K562 (cell line): ENCODE measurements around the gene HAPLN2. TPM values are rescaled to one million over a fixed set of nuclear protein-coding genes. Genes with fewer than 3 reads are reported as not detected.

Experiments used
- ATAC-seq: fragments of 200-7000 bp; cut with Tn5 transposase; 3 replicates; pipeline ENCODE4 v1.9.1; 2020; ENCODE audit warnings: moderate library complexity
- BruUV-seq: library from RNA; stranded (reverse); fragments of 400-500 nt; replicated peaks from 2 replicates; lab custom pipeline; 2021; lab: Mats Ljungman, UMichigan
- CTCF ChIA-PET: fragments of 300-600 bp; formaldehyde crosslinking; extraction: SDS; loops from one replicate; lab custom pipeline; 2021; ENCODE audit warnings: low intra/inter-chr PET ratio; lab: Yijun Ruan, JAX
- POLR2A ChIA-PET: fragments of 300-600, 350-650 bp; sonication (Branson Sonifier 250); formaldehyde crosslinking; extraction: SDS; loops from one replicate; lab custom pipeline; 2021; ENCODE audit warnings: antibody characterized with exemption, inconsistent platforms; lab: Yijun Ruan, JAX
- DNase-seq, 4 experiments: peaks; one replicate each; pipeline versions ENCODE4 v3.0.0 to v3.0.0-alpha.2; 2011 to 2018; ENCODE audit warnings: low spot score in 3 of 4, mixed read lengths in 3 of 4; ENCODE audit errors: extremely low read depth in 1 of 4
- FAIRE-seq: peaks from 2 replicates; lab custom pipeline; 2011; peaks lifted over from hg19 to GRCh38; lab: Jason Lieb, UNC
- H2AFZ ChIP-seq: 2 replicates; pipeline ENCODE4 v1.6.0; 2011; ENCODE audit warnings: low read depth, low read length, control low read depth, inconsistent platforms
- H3K27ac ChIP-seq: fragments of 200-600 bp; 3 replicates; pipeline ENCODE4 v1.8.0; 2011; ENCODE audit warnings: low read depth, mild to moderate bottlenecking, control low read depth, inconsistent platforms, low read length, moderate library complexity, mixed read lengths; ENCODE audit errors: extremely low read depth
- H3K27me3 ChIP-seq, 2 experiments: fragments of 300-600 bp in 1 of 2; 2 replicates in 1 of 2; 3 replicates in 1 of 2; pipeline versions ENCODE4 v1.6.0 to v1.8.0; 2011; ENCODE audit warnings: inconsistent platforms in 2 of 2, low read length in 2 of 2, mild to moderate bottlenecking in 1 of 2, mixed read lengths in 1 of 2, moderate library complexity in 1 of 2; ENCODE audit not compliant: control insufficient read depth in 2 of 2, insufficient read depth in 2 of 2
- H3K36me3 ChIP-seq: fragments of 300-600 bp; 3 replicates; pipeline ENCODE4 v1.8.0; 2011; ENCODE audit warnings: mild to moderate bottlenecking, low read length, inconsistent platforms; ENCODE audit not compliant: control insufficient read depth, insufficient read depth
- H3K4me1 ChIP-seq, 2 experiments: fragments of 200-600 bp in 1 of 2; replicated peaks in 1 of 2; 2 replicates in 1 of 2; 3 replicates in 1 of 2; pipeline versions ENCODE4 v1.5.1 to v1.8.0; 2011; ENCODE audit warnings: inconsistent platforms in 2 of 2, low read length in 2 of 2, mild to moderate bottlenecking in 1 of 2, mixed read lengths in 1 of 2, moderate library complexity in 1 of 2; ENCODE audit not compliant: control insufficient read depth in 2 of 2, insufficient read depth in 2 of 2
- H3K4me2 ChIP-seq: 2 replicates; pipeline ENCODE4 v1.6.1; 2011; ENCODE audit warnings: low read length, control low read depth, inconsistent platforms, mixed read lengths; ENCODE audit not compliant: insufficient read depth
- H3K4me3 ChIP-seq: fragments of 200-600 bp; sonication (generic), shearing (Covaris generic); 2 replicates; pipeline ENCODE4 v1.5.1; 2016; ENCODE audit warnings: control low read depth, inconsistent platforms
- H3K79me2 ChIP-seq: fragments of 200-600 bp; 3 replicates; pipeline ENCODE4 v1.8.0; 2011; ENCODE audit warnings: low read length, inconsistent platforms; ENCODE audit not compliant: control insufficient read depth, insufficient read depth
- H3K9ac ChIP-seq, 2 experiments: 2 replicates each; pipeline versions ENCODE4 v1.6.0 to v1.6.1; 2011; ENCODE audit warnings: low read depth in 2 of 2, low read length in 2 of 2, control low read depth in 1 of 2, inconsistent platforms in 1 of 2, mild to moderate bottlenecking in 1 of 2, mixed read lengths in 1 of 2; ENCODE audit not compliant: insufficient read depth in 1 of 2
- H3K9me1 ChIP-seq: one replicate; pipeline ENCODE4 v1.6.0; 2011; ENCODE audit warnings: inconsistent platforms, mild to moderate bottlenecking, low read length, moderate library complexity; ENCODE audit not compliant: control insufficient read depth, insufficient read depth
- H3K9me3 ChIP-seq: replicated peaks from 2 replicates; pipeline ENCODE4 v1.5.1; 2011; ENCODE audit warnings: low read depth, low read length, inconsistent platforms; ENCODE audit not compliant: control insufficient read depth, insufficient read depth
- H4K20me1 ChIP-seq: replicated peaks from 2 replicates; pipeline ENCODE4 v1.6.1; 2011; ENCODE audit warnings: low read length, inconsistent platforms, mixed read lengths; ENCODE audit not compliant: control insufficient read depth, insufficient read depth
- BHLHE40 ChIP-seq: IDR thresholded peaks from 2 replicates; pipeline ENCODE4 v1.6.1; 2011; ENCODE audit warnings: low read length, improper control_type of control experiment
- BRD9 ChIP-seq: fragments of 450-650 bp; IDR thresholded peaks from 2 replicates; pipeline ENCODE4 v1.6.1; 2018; ENCODE audit warnings: low read depth; ENCODE audit not compliant: partially characterized antibody
- ELF1 ChIP-seq: fragments of 200-800 bp; sonication (Bioruptor generic); IDR thresholded peaks from 2 replicates; pipeline ENCODE4 v1.6.1; 2016; ENCODE audit warnings: missing genetic modification characterization, missing compliant biosample characterization
- ESRRB ChIP-seq: fragments of 250-450 bp; sonication (Bioruptor Pico); IDR thresholded peaks from 2 replicates; pipeline ENCODE4 v1.5.0; 2020; ENCODE audit warnings: mild to moderate bottlenecking, moderate library complexity, borderline replicate concordance
- NCOA1 ChIP-seq: fragments of 450-650 bp; IDR thresholded peaks from 2 replicates; pipeline ENCODE4 v1.6.1; 2016; ENCODE audit warnings: low read depth
- NONO ChIP-seq, 2 experiments: fragments of 200-400 bp in 1 of 2; fragments of 450-650 bp in 1 of 2; formaldehyde crosslinking in 1 of 2; IDR thresholded peaks; 2 replicates each; pipeline ENCODE4 v1.6.1; 2017; ENCODE audit warnings: low read depth in 2 of 2, mild to moderate bottlenecking in 2 of 2, moderate library complexity in 2 of 2, low read length in 1 of 2
- NRF1 ChIP-seq, 2 experiments: fragments of 450-650 bp; IDR thresholded peaks in 1 of 2; conservative IDR thresholded peaks in 1 of 2; 2 replicates each; pipeline ENCODE4 v1.6.1; 2014; ENCODE audit warnings: mild to moderate bottlenecking in 2 of 2
- RBM25 ChIP-seq: fragments of 200-400 bp; formaldehyde crosslinking; IDR thresholded peaks from 2 replicates; pipeline ENCODE4 v1.6.1; 2018; ENCODE audit warnings: low read length, low read depth, moderate library complexity; ENCODE audit not compliant: severe bottlenecking
- SIN3A ChIP-seq, 2 experiments: fragments of 150-350 bp in 1 of 2; IDR thresholded peaks; 2 replicates each; pipeline ENCODE4 v1.6.1; 2011 to 2016; ENCODE audit warnings: borderline replicate concordance in 2 of 2, low read depth in 2 of 2, low read length in 2 of 2, mild to moderate bottlenecking in 2 of 2, moderate library complexity in 2 of 2; ENCODE audit not compliant: control insufficient read depth in 1 of 2
- TAF9B ChIP-seq: fragments of 450-650 bp; IDR thresholded peaks from 2 replicates; pipeline ENCODE4 v1.6.1; 2018; ENCODE audit warnings: mild to moderate bottlenecking; ENCODE audit not compliant: partially characterized antibody
- TCF3 ChIP-seq: sonication (generic); formaldehyde crosslinking; IDR thresholded peaks from 2 replicates; pipeline ENCODE4 v1.4.0; 2020; ENCODE audit warnings: mild to moderate bottlenecking, missing genetic modification reagents
- ZNF584 ChIP-seq: fragments of 200-800 bp; sonication (Bioruptor generic); IDR thresholded peaks from 2 replicates; pipeline ENCODE4 v1.6.1; 2016; ENCODE audit warnings: low read depth, mild to moderate bottlenecking, missing genetic modification characterization, missing compliant biosample characterization
- ZNF668 ChIP-seq: fragments of 250-450 bp; sonication (Bioruptor Pico); IDR thresholded peaks from 2 replicates; pipeline ENCODE4 v1.8.0; 2022; ENCODE audit warnings: mild to moderate bottlenecking, inconsistent platforms
- WGBS: fragments of 100-300 bp; shearing (Covaris generic); methylation state at CpG from one replicate; pipeline ENCODE4 v1.1.6; 2016; ENCODE audit warnings: low coverage, mixed read lengths; ENCODE audit not compliant: insufficient coverage; ENCODE audit errors: missing lambda C conversion rate; 5-methylcytosine and 5-hydroxymethylcytosine counted together
- in situ Hi-C: fragments of 300-500 bp; cut with MboI; formaldehyde crosslinking; loops from 4 replicates; pipeline ENCODE4 v1.15.0; 2018; ENCODE audit warnings: inconsistent platforms, mixed read lengths
- intact Hi-C: fragments of 100-400 bp; cut with micrococcal nuclease; formaldehyde crosslinking; loops from 2 replicates; pipeline ENCODE4 v1.14.2; 2022
- polyA plus RNA-seq, 8 experiments: library from polyadenylated mRNA; depleted of rRNA in 4 of 8; stranded (reverse) in 5 of 8; unstranded in 3 of 8; fragments of >200 nt; fragmentation: Nextera tagmentation in 2 of 8; fragmentation: Illumina TruSeq in 1 of 8; extraction: Ambion mirVana in 2 of 8; extraction: Trizol in 1 of 8; gene quantifications; 2 replicates each; pipeline versions ENCODE4 v1.2.1 to v1.2.3, GENCODE V29; 2011 to 2014; ENCODE audit warnings: inconsistent platforms in 1 of 8, missing spikeins in 1 of 8
- total RNA-seq, 7 experiments: library from RNA; depleted of rRNA in 6 of 7; stranded (reverse); fragments of >200 nt in 6 of 7; fragmentation: Illumina TruSeq in 2 of 7; extraction: Trizol in 2 of 7; gene quantifications; 2 replicates each; pipeline versions ENCODE4 v1.2.1 to v1.2.3, GENCODE V29; 2011 to 2021; ENCODE audit warnings: low replicate concordance in 1 of 7
- TF ChIP-seq, protein P1 (sequence below): fragments of 450-650 bp; formaldehyde crosslinking; IDR thresholded peaks from 2 replicates; pipeline ENCODE4 v1.4.0; 2020; ENCODE audit warnings: mild to moderate bottlenecking, moderate library complexity
- TF ChIP-seq, protein P2 (sequence below), 3 experiments: fragments of 200-800 bp in 1 of 3; fragments of 250-450 bp in 1 of 3; fragments of 450-650 bp in 1 of 3; sonication (Bioruptor Pico) in 1 of 3; sonication (Bioruptor generic) in 1 of 3; formaldehyde crosslinking in 1 of 3; IDR thresholded peaks; 2 replicates each; pipeline versions ENCODE4 v1.6.1 to v1.8.0; 2016 to 2022; ENCODE audit warnings: mild to moderate bottlenecking in 2 of 3, missing genetic modification characterization in 2 of 3, missing compliant biosample characterization in 1 of 3, moderate library complexity in 1 of 3
- TF ChIP-seq, protein P3 (sequence below): sonication (generic); formaldehyde crosslinking; IDR thresholded peaks from 2 replicates; pipeline ENCODE4 v1.8.1; 2023; ENCODE audit warnings: mild to moderate bottlenecking, missing genetic modification reagents, moderate library complexity

The HAPLN2 gene
- total and polyA plus RNA-seq, 9 of the 15 experiments (the other 6 are each of a cell fraction or from before 2014, with no cell fraction given) = 0.14 to 5.2 (median 3.8) TPM; not detected in 4

DNA sequence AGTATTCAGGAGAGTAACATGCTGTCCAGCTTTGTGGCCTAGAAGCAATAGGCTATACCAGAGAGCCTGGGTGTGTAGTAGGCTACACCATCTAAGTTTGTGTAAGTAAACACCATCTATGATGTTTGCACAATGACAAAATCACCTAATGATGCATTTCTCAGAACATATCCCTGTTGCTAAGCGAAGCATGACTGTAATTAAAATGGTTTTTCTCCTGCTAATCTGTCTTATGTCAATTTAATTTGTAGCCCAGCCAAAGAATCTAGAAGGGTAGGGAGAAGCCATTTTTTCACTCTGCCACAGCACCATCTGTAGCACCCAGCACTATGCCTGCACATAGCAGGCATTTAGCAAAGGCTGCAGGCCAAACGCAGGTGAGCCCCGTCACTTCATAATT is 41.7 kb upstream of the HAPLN2 start:
- H3K4me1 ChIP-seq = peaks cover 7 to 8% of the 10 kb centered on the region in 2 experiments; a peak in 4 of 5 replicates
- in situ Hi-C loops = no loop called here
- H2AFZ ChIP-seq = peak overlapping the region; percentile 26; the same call in 1 of the 2 replicates
- no peak for FAIRE-seq
- H4K20me1 ChIP-seq = no peaks in the 10 kb centered on the region
- H3K9ac ChIP-seq = no peak overlapping the region
- no peak overlapping the region for H3K27ac ChIP-seq
- DNase-seq = no peak
- H3K4me2 ChIP-seq = no peak overlapping the region
- ChIA-PET POLR2A (interaction anchor here (1.3 kb wide), 1 partner anchor 28 kb away, joined by 3 read pairs; no protein-coding TSS in a partner anchor), CTCF (no interaction called here)
- intact Hi-C loops = no loop called here
- no peak overlapping the region for H3K4me3 ChIP-seq
- peaks cover 5% of the 10 kb centered on the region for H3K9me1 ChIP-seq
- no TSS peak for BruUV-seq
- H3K79me2 ChIP-seq = no peaks in the 10 kb centered on the region
- H3K27me3 ChIP-seq = no peaks in the 10 kb centered on the region
- H3K9me3 ChIP-seq = no peaks in the 10 kb centered on the region
- WGBS = 72% methylated on average over 3 of the region's 3 CpGs
- TF ChIP-seq NONO (IDR thresholded peaks at IDR 0.05; ENCODE audit: low read depth in 2 of 2, low read length in 1 of 2) (no peak), RBM25 (no peak), ELF1 (no peak), BHLHE40 (no peak), TAF9B (no peak), BRD9 (no peak), ZNF668 (CRISPR knock-in tag) (no peak), ZNF584 (no peak), TCF3 (CRISPR knock-in tag) (no peak), ESRRB (CRISPR knock-in tag) (no peak), SIN3A (IDR thresholded peaks at IDR 0.05; ENCODE audit: borderline replicate concordance in 2 of 2, control insufficient read depth in 1 of 2, low read depth in 2 of 2, low read length in 2 of 2) (no peak), NRF1 (conservative IDR thresholded peaks at IDR 0.05 in 1 of 2, IDR thresholded peaks at IDR 0.05 in 1 of 2) (no peak), NCOA1 (no peak)
- TF ChIP-seq, protein P1, sequence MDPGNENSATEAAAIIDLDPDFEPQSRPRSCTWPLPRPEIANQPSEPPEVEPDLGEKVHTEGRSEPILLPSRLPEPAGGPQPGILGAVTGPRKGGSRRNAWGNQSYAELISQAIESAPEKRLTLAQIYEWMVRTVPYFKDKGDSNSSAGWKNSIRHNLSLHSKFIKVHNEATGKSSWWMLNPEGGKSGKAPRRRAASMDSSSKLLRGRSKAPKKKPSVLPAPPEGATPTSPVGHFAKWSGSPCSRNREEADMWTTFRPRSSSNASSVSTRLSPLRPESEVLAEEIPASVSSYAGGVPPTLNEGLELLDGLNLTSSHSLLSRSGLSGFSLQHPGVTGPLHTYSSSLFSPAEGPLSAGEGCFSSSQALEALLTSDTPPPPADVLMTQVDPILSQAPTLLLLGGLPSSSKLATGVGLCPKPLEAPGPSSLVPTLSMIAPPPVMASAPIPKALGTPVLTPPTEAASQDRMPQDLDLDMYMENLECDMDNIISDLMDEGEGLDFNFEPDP (CRISPR knock-in tag) = no peak
- TF ChIP-seq, protein P2, sequence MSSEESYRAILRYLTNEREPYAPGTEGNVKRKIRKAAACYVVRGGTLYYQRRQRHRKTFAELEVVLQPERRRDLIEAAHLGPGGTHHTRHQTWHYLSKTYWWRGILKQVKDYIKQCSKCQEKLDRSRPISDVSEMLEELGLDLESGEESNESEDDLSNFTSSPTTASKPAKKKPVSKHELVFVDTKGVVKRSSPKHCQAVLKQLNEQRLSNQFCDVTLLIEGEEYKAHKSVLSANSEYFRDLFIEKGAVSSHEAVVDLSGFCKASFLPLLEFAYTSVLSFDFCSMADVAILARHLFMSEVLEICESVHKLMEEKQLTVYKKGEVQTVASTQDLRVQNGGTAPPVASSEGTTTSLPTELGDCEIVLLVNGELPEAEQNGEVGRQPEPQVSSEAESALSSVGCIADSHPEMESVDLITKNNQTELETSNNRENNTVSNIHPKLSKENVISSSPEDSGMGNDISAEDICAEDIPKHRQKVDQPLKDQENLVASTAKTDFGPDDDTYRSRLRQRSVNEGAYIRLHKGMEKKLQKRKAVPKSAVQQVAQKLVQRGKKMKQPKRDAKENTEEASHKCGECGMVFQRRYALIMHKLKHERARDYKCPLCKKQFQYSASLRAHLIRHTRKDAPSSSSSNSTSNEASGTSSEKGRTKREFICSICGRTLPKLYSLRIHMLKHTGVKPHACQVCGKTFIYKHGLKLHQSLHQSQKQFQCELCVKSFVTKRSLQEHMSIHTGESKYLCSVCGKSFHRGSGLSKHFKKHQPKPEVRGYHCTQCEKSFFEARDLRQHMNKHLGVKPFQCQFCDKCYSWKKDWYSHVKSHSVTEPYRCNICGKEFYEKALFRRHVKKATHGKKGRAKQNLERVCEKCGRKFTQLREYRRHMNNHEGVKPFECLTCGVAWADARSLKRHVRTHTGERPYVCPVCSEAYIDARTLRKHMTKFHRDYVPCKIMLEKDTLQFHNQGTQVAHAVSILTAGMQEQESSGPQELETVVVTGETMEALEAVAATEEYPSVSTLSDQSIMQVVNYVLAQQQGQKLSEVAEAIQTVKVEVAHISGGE (CRISPR knock-in tag; IDR thresholded peaks at IDR 0.05) = no peak
- TF ChIP-seq, protein P3, sequence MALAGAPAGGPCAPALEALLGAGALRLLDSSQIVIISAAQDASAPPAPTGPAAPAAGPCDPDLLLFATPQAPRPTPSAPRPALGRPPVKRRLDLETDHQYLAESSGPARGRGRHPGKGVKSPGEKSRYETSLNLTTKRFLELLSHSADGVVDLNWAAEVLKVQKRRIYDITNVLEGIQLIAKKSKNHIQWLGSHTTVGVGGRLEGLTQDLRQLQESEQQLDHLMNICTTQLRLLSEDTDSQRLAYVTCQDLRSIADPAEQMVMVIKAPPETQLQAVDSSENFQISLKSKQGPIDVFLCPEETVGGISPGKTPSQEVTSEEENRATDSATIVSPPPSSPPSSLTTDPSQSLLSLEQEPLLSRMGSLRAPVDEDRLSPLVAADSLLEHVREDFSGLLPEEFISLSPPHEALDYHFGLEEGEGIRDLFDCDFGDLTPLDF (CRISPR knock-in tag) = no peak
- H3K36me3 ChIP-seq = no peaks in the 10 kb centered on the region
- ATAC-seq = no peak
